ENCODE data around the gene AADACL2. TPM values are rescaled to one million over a fixed set of nuclear protein-coding genes. Genes with fewer than 3 reads are reported as not detected.

The AADACL2 gene
- total RNA-seq, 2 experiments from 2014 or later = not detected

- Mint-ChIP-seq H3K27ac (no peak overlapping the region), H3K4me3 (no peak overlapping the region), H3K4me1 (ENCODE audit: low read depth) (no peaks in the 10 kb centered on the region), H3K9me3 (no peaks in the 10 kb centered on the region), H3K27me3 (no peaks in the 10 kb centered on the region), H3K36me3 (ENCODE audit: low read depth) (no peaks in the 10 kb centered on the region)
- CTCF ChIA-PET = interaction anchor here (0.7 kb wide), 1 partner anchor 589 kb away, joined by 3 read pairs; no protein-coding TSS in a partner anchor
- peaks cover 4 to 5% of the 10 kb centered on the region in 2 experiments for H3K27me3 ChIP-seq (ENCODE audit: control insufficient read depth in 1 of 2, insufficient read depth in 2 of 2, low read length in 2 of 2)
- POLR2A ChIA-PET = no interaction called here
- H3K4me3 ChIP-seq (ENCODE audit: low read length) = no peak overlapping the region
- intact Hi-C loops (cut with DNase I, micrococcal nuclease) = no loop called here
- ATAC-seq (ENCODE audit: poor library complexity) (no peak), DNase-seq (no peak)
- TF ChIP-seq CTCF (IDR thresholded peaks at IDR 0.05) = no peak
- H3K27ac ChIP-seq (ENCODE audit: low read depth in 1 of 2, low read length in 2 of 2) = no peak overlapping the region
- no peaks in the 10 kb centered on the region for H3K4me1 ChIP-seq (ENCODE audit: insufficient read depth, low read length)
- no peaks in the 10 kb centered on the region for H3K36me3 ChIP-seq (ENCODE audit: insufficient read depth, low read length)
- no peaks in the 10 kb centered on the region for H3K9me3 ChIP-seq (ENCODE audit: control insufficient read depth in 1 of 2, insufficient read depth in 1 of 2, low read length in 2 of 2)
Observed at GRCh38 chr3:151775314-151776258, 41.9 kb downstream of the AADACL2 start.

DNA sequence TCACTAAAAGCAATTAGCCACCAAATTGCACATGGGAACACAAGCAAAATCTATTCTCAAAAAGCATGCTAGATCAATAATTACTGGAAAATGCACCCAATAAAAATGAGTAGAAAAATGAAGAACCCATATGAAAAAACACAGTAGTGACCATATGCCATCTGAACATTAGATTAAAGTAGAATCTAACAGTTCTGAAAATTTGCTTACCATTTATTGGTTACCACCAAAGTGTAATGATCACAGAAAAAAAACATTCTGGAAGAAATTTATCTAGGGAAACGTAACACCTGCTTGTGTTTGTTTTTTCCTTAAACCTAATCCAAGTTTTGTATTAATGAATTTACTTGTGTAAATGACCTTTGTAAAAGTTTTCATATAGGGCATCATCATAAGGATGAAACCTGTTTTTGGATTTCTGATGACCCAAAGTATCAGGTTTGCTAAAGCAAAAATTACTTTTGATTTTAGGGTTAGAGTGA, 42.6 kb downstream of the AADACL2 start:
- CTCF ChIA-PET = no interaction called here
- TF ChIP-seq CTCF (IDR thresholded peaks at IDR 0.05) = no peak
- no peak for ATAC-seq (ENCODE audit: poor library complexity)

DNA sequence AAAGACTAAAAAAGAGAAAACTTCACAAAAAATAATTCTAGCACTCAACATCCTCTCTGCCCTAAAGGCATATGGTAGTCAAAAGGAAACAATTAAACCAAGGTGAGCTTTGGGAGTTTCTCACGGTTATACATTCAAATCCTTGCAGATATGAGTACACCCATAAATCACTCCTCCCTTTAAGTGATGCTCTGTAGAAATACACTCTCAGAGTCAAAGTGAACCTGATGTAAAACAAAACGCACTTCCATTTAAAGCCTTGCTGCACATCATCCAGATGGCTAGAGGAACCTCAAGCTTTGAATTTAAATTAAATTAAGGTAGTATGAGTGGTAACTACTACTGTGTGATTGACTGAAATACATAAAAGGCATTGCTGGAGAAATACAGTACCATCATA, 44.2 kb downstream of the AADACL2 start:
- Histone ChIP-seq H3K36me3 (ENCODE audit: insufficient read depth, low read length) (no peaks in the 10 kb centered on the region), H3K27ac (ENCODE audit: low read depth in 1 of 2, low read length in 2 of 2) (no peak overlapping the region), H3K4me3 (ENCODE audit: low read length) (no peak overlapping the region), H3K9me3 (ENCODE audit: control insufficient read depth in 1 of 2, insufficient read depth in 1 of 2, low read length in 2 of 2) (no peaks in the 10 kb centered on the region), H3K27me3 (ENCODE audit: control insufficient read depth in 1 of 2, insufficient read depth in 2 of 2, low read length in 2 of 2) (peaks cover under 1 to 4% of the 10 kb centered on the region in 2 experiments), H3K4me1 (ENCODE audit: insufficient read depth, low read length) (no peaks in the 10 kb centered on the region)
- no peak for TF ChIP-seq CTCF (IDR thresholded peaks at IDR 0.05)
- DNase-seq (no peak), ATAC-seq (ENCODE audit: poor library complexity) (no peak)
- Mint-ChIP-seq H3K27ac (no peak overlapping the region), H3K27me3 (no peaks in the 10 kb centered on the region), H3K36me3 (ENCODE audit: low read depth) (no peaks in the 10 kb centered on the region), H3K9me3 (no peaks in the 10 kb centered on the region), H3K4me1 (ENCODE audit: low read depth) (no peaks in the 10 kb centered on the region), H3K4me3 (no peak overlapping the region)
- ChIA-PET CTCF (interaction anchor here (1.0 kb wide), 1 partner anchor 12 kb away, joined by 3 read pairs; no protein-coding TSS in a partner anchor), POLR2A (no interaction called here)
- intact Hi-C loops (cut with DNase I, micrococcal nuclease) = no loop called here

More for the DNA sequence above, 42.6 kb downstream of the AADACL2 start:
- H3K36me3 ChIP-seq (ENCODE audit: insufficient read depth, low read length) = no peaks in the 10 kb centered on the region
- no peak for DNase-seq
- Mint-ChIP-seq H3K27me3 (no peaks in the 10 kb centered on the region), H3K4me3 (no peak overlapping the region), H3K9me3 (no peaks in the 10 kb centered on the region), H3K4me1 (ENCODE audit: low read depth) (no peaks in the 10 kb centered on the region), H3K27ac (no peak overlapping the region), H3K36me3 (ENCODE audit: low read depth) (no peaks in the 10 kb centered on the region)
- no peaks in the 10 kb centered on the region for H3K9me3 ChIP-seq (ENCODE audit: control insufficient read depth in 1 of 2, insufficient read depth in 1 of 2, low read length in 2 of 2)
- H3K27me3 ChIP-seq (ENCODE audit: control insufficient read depth in 1 of 2, insufficient read depth in 2 of 2, low read length in 2 of 2) = peaks cover 4 to 5% of the 10 kb centered on the region in 2 experiments
- no peak overlapping the region for H3K27ac ChIP-seq (ENCODE audit: low read depth in 1 of 2, low read length in 2 of 2)
- intact Hi-C loops (cut with DNase I, micrococcal nuclease) = no loop called here
- H3K4me1 ChIP-seq (ENCODE audit: insufficient read depth, low read length) = no peaks in the 10 kb centered on the region
- POLR2A ChIA-PET = no interaction called here
- no peak overlapping the region for H3K4me3 ChIP-seq (ENCODE audit: low read length)
